GM12874 (cell line): Measurements from ENCODE around the gene METTL24.

ENCODE experiments used
- CTCF ChIP-seq: IDR thresholded peaks from 2 replicates; pipeline ENCODE4 v1.5.1; 2011; ENCODE audit warnings: low read depth, mild to moderate bottlenecking, control low read depth, low read length, moderate library complexity; ENCODE audit not compliant: insufficient read depth

METTL24 gene

DNA sequence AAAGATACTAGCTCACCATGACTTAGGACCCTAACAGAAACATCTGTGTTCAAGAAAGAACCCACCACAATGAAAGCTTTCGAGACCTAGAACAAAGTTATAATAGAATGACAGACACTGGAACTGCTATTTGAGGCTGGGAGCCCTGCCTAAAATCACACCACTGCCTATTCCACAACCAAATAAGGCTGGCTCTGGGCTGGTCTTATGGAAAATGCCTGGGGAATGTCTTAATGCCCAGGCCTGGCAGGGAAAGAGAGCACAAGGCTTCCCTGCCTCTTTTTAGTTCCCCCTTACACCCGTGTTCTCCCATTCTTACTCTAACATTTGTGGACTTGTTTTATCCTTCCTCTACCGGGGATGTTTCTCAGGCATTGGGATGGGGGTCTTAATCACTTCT lies 5.6 kb upstream of the METTL24 start:
- no peak for TF ChIP-seq CTCF

DNA sequence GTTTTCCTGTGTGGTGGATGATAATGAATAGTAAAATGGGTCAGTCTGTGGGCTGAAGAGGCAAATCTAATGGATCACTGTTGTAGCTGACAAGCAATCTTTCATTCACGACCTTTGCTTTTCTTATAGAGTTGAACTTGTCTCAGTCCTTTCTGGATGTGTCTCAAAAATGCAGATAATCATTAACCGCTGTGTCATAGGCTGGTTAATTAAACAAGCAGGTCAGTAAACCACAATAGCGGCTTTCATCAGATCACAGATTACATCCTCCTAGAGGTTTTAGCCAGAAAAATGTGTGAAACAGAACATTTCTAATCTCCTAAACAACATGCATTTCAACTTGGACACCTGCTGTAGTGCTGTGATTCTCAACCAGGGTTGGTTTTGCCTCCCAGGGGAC lies 2.5 kb upstream of the METTL24 start:
- no peak for TF ChIP-seq CTCF

- no peak for TF ChIP-seq CTCF
Observed at GRCh38 chr6:110359556-110359955, 1.4 kb upstream of the METTL24 start.

DNA sequence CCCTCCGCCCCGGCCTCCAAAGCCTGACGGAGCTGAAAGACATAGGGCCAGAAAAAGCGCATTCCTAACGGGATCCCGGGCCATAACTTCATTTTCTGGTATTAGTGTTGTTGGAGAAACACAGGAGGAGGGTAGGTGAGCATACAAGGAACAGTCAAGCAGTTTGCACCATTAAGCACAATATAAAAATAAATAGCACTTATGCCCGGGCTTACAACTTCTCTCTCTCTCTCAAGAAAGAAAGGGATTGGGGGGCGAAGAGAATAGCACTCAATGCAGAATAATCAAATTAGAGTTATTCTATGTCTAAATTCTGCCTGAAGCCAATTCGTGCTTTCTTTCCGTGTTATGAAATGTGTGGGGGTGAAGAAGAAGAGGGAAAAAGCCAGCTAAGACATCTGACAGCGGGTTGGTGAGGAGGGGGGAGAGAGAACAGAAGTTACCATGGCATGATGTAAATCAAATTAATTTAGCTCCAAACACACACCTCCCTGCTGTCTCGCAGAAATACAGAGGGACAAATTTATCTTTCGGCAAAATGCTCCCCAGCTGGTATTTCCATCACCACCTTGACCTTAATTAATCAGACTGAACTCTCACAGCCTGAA lies 508 bp upstream of the METTL24 start:
- TF ChIP-seq CTCF: no peak

- no peak for TF ChIP-seq CTCF
Observed at GRCh38 chr6:110357298-110357663, 868 bp downstream of the METTL24 start.

DNA sequence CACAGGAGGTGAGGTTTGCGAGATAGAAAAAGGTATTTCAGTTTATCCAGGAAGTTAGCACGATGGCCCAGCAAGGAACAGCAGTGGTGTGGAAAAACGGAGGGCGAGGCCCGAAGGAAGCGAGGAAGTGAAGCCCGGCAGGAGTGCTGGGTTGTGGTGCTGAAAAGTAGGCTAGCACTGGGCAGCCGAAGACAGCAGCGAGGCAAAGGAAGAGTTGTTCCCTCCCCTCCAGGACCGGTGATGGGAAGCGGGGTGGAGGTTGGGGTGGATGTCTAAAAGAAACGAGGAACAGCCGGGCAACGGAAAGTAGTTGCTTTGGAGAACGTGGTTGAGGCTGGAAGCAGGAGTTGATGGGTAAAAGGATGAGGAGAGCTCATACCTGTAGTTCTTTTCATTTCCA lies 1.4 kb downstream of the METTL24 start:
- TF ChIP-seq CTCF: no peak

GRCh38 chr6:110355727-110356126 lies 2.4 kb downstream of the METTL24 start:
- no peak for TF ChIP-seq CTCF
